ENCODE results near the gene DKC1. TPM values are rescaled to one million over a fixed set of nuclear protein-coding genes. Genes with fewer than 3 reads are reported as not detected.
"Not testable (repeated sequence)": the region's sequence is repeated elsewhere in the genome, so short reads cannot be mapped to it uniquely, and the experiment has no call there.

Gene DKC1

GRCh38 chrX:154824638-154825037 is 62.0 kb downstream of the DKC1 start:
- no peak overlapping the region for H2BK5ac ChIP-seq (ENCODE audit: low read length)
- no peak overlapping the region for H3K18ac ChIP-seq (ENCODE audit: low read length)
- H3K4ac ChIP-seq (ENCODE audit: low read length): no peak overlapping the region
- H4K8ac ChIP-seq (ENCODE audit: low read depth, low read length): no peak overlapping the region
- no CpG with 5 or more reads among the region's 1 CpG for WGBS, 2 donors (ENCODE audit: extremely low coverage in 2 of 2, insufficient read length in 2 of 2, insufficient replicate concordance in 1 of 2)
- H2BK120ac ChIP-seq (ENCODE audit: low read depth, low read length): no peak overlapping the region
- no peak for DNase-seq (ENCODE audit: low spot score)
- no peak overlapping the region for H3K9ac ChIP-seq (ENCODE audit: low read depth, low read length, poor library complexity)
- peaks cover 0 to 3% of the 10 kb centered on the region in 2 donors for H3K4me1 ChIP-seq (ENCODE audit: control insufficient read depth in 2 of 2, insufficient read depth in 1 of 2, low read depth in 1 of 2, low read length in 2 of 2)
- no peaks in the 10 kb centered on the region for H3K79me1 ChIP-seq (ENCODE audit: low read depth, low read length)
- no peak overlapping the region for H2BK15ac ChIP-seq (ENCODE audit: low read length)
- no peak overlapping the region for H2AFZ ChIP-seq (ENCODE audit: low read length)
- no peak overlapping the region for H2AK5ac ChIP-seq (ENCODE audit: low read depth, low read length)
- no peak overlapping the region for H3K4me2 ChIP-seq (ENCODE audit: insufficient read depth, low read length, poor library complexity, severe bottlenecking)
- peaks cover 0 to 32% (median 0%) of the 10 kb centered on the region in 3 experiments for H3K27me3 ChIP-seq (ENCODE audit: control insufficient read depth in 3 of 3, insufficient read depth in 3 of 3, low read depth in 1 of 3, low read length in 3 of 3)
- H3K4me3 ChIP-seq (ENCODE audit: low read length in 2 of 2): no peak overlapping the region
- H3K27ac ChIP-seq (replicated peaks; ENCODE audit: low read length): no peak overlapping the region
- no peak overlapping the region for H4K91ac ChIP-seq (ENCODE audit: low read depth, low read length, poor library complexity)
- no peak overlapping the region for H3K23ac ChIP-seq (ENCODE audit: low read depth, low read length, poor library complexity)
- no peaks in the 10 kb centered on the region for H3K9me3 ChIP-seq (replicated peaks in 1 of 2; ENCODE audit: control insufficient read depth in 2 of 2, insufficient read depth in 1 of 2, low read depth in 1 of 2, low read length in 2 of 2)
- H2BK12ac ChIP-seq (ENCODE audit: low read length): no peak overlapping the region
- no peak overlapping the region for H3K14ac ChIP-seq (ENCODE audit: low read length)
- no peaks in the 10 kb centered on the region for H3K36me3 ChIP-seq (replicated peaks in 1 of 2; ENCODE audit: control insufficient read depth in 2 of 2, insufficient read depth in 2 of 2, low read length in 2 of 2)

DNA sequence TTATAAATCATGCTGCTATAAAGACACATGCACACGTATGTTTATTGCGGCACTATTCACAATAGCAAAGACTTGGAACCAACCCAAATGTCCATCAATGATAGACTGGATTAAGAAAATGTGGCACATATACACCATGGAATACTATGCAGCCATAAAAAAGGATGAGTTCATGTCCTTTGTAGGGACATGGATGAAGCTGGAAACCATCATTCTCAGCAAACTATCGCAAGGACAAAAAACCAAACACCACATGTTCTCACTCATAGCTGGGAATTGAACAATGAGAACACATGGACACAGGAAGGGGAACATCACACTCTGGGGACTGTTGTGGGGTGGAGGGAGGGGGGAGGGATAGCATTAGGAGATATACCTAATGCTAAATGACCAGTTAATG is 62.9 kb downstream of the DKC1 start:
- not testable (repeated sequence) for H3K23ac ChIP-seq (ENCODE audit: low read depth, low read length, poor library complexity); H3K27ac ChIP-seq (replicated peaks; ENCODE audit: low read length); H3K9ac ChIP-seq (ENCODE audit: low read depth, low read length, poor library complexity); H3K4ac ChIP-seq (ENCODE audit: low read length); H2AK5ac ChIP-seq (ENCODE audit: low read depth, low read length); H3K4me2 ChIP-seq (ENCODE audit: insufficient read depth, low read length, poor library complexity, severe bottlenecking); H2BK15ac ChIP-seq (ENCODE audit: low read length); DNase-seq (ENCODE audit: low spot score); H4K8ac ChIP-seq (ENCODE audit: low read depth, low read length); H2BK5ac ChIP-seq (ENCODE audit: low read length); H3K79me1 ChIP-seq (ENCODE audit: low read depth, low read length); H4K91ac ChIP-seq (ENCODE audit: low read depth, low read length, poor library complexity); H3K9me3 ChIP-seq (replicated peaks in 1 of 2; ENCODE audit: control insufficient read depth in 2 of 2, insufficient read depth in 1 of 2, low read depth in 1 of 2, low read length in 2 of 2); H2BK120ac ChIP-seq (ENCODE audit: low read depth, low read length); H2AFZ ChIP-seq (ENCODE audit: low read length); H3K14ac ChIP-seq (ENCODE audit: low read length); H3K18ac ChIP-seq (ENCODE audit: low read length); H2BK12ac ChIP-seq (ENCODE audit: low read length); H3K4me1 ChIP-seq (ENCODE audit: control insufficient read depth in 2 of 2, insufficient read depth in 1 of 2, low read depth in 1 of 2, low read length in 2 of 2); H3K36me3 ChIP-seq (replicated peaks in 1 of 2; ENCODE audit: control insufficient read depth in 2 of 2, insufficient read depth in 2 of 2, low read length in 2 of 2); H3K4me3 ChIP-seq (ENCODE audit: low read length in 2 of 2)
- WGBS, 2 donors (ENCODE audit: extremely low coverage in 2 of 2, insufficient read length in 2 of 2, insufficient replicate concordance in 1 of 2): no CpG with 5 or more reads among the region's 3 CpGs
- peaks cover 0 to 35% (median 0%) of the 10 kb centered on the region in 3 experiments for H3K27me3 ChIP-seq (ENCODE audit: control insufficient read depth in 3 of 3, insufficient read depth in 3 of 3, low read depth in 1 of 3, low read length in 3 of 3)

Small RNA genes within 50 kb of the gene (small RNA-seq; reads per million reads assigned to genes)
- not detected for gene SNORA36A (ENCODE audit: insufficient read depth)
